Measurements from ENCODE around the gene ADARB2.
"Not testable (repeated sequence)": the region's sequence is repeated elsewhere in the genome, so short reads cannot be mapped to it uniquely, and the experiment has no call there.

Gene ADARB2

GRCh38 chr10:1163831-1164230 is 573.5 kb downstream of the ADARB2 start:
- TF ChIP-seq CTCF (conservative IDR thresholded peaks at IDR 0.05; ENCODE audit: low read depth), result no peak
- DNase-seq (ENCODE audit: low spot score), result no peak
- no peak overlapping the region for H3K27ac ChIP-seq
- POLR2A ChIA-PET (ENCODE audit: low non-redundant PET), result no interaction called here
- CTCF ChIA-PET, result interaction anchor here (0.7 kb wide), 1 partner anchor 27 kb away, joined by 3 read pairs; no protein-coding TSS in a partner anchor

- no peak for TF ChIP-seq CTCF (conservative IDR thresholded peaks at IDR 0.05; ENCODE audit: low read depth)
Observed at GRCh38 chr10:1163204-1163660, 574.1 kb downstream of the ADARB2 start.

GRCh38 chr10:1162481-1163203 is 574.7 kb downstream of the ADARB2 start:
- CTCF ChIA-PET, result no interaction called here
- no peak for DNase-seq (ENCODE audit: low spot score)
- TF ChIP-seq CTCF (conservative IDR thresholded peaks at IDR 0.05; ENCODE audit: low read depth), result no peak
- POLR2A ChIA-PET (ENCODE audit: low non-redundant PET), result no interaction called here
- no peak overlapping the region for H3K27ac ChIP-seq

More at GRCh38 chr10:1163204-1163660, 574.1 kb downstream of the ADARB2 start:
- no peak for DNase-seq (ENCODE audit: low spot score)
- H3K27ac ChIP-seq, result no peak overlapping the region
- ChIA-PET POLR2A (ENCODE audit: low non-redundant PET) (no interaction called here), CTCF (no interaction called here)

- H3K27ac ChIP-seq; DNase-seq (ENCODE audit: low spot score); POLR2A ChIA-PET (ENCODE audit: low non-redundant PET): not testable (repeated sequence)
- CTCF ChIA-PET, result interaction anchor here (0.6 kb wide), 1 partner anchor 285 kb away, joined by 3 read pairs; no protein-coding TSS in a partner anchor
Observed at GRCh38 chr10:1161315-1161673, 576.0 kb downstream of the ADARB2 start.

- ChIA-PET CTCF (interaction anchor here (0.6 kb wide), 1 partner anchor 286 kb away, joined by 3 read pairs; no protein-coding TSS in a partner anchor), POLR2A (ENCODE audit: low non-redundant PET) (no interaction called here)
- DNase-seq (ENCODE audit: low spot score), result no peak
- no peak for TF ChIP-seq CTCF (conservative IDR thresholded peaks at IDR 0.05; ENCODE audit: low read depth)
- no peak overlapping the region for H3K27ac ChIP-seq
Observed at GRCh38 chr10:1160561-1161314, 576.6 kb downstream of the ADARB2 start.

GRCh38 chr10:1159131-1160061 is 577.9 kb downstream of the ADARB2 start:
- POLR2A ChIA-PET (ENCODE audit: low non-redundant PET), result no interaction called here
- peak; percentile 20 for DNase-seq (ENCODE audit: low spot score)
- no peak for TF ChIP-seq CTCF (conservative IDR thresholded peaks at IDR 0.05; ENCODE audit: low read depth)
- CTCF ChIA-PET, result no interaction called here
- peak overlapping the region; percentile 79 for H3K27ac ChIP-seq

GRCh38 chr10:1158536-1158935 is 578.8 kb downstream of the ADARB2 start:
- POLR2A ChIA-PET (ENCODE audit: low non-redundant PET); DNase-seq (ENCODE audit: low spot score): not testable (repeated sequence)
- CTCF ChIA-PET, result interaction anchor here (0.7 kb wide), 1 partner anchor 27 kb away, joined by 3 read pairs; no protein-coding TSS in a partner anchor
- peak overlapping the region; percentile 79 for H3K27ac ChIP-seq
